Activated CD8-positive, alpha-beta memory T cell treated with anti-CD3 and anti-CD28 coated beads for 4 hours (primary cell): Measurements from ENCODE around the gene ATP2B3.

Experiments
- DNase-seq, 2 donors: peaks; one replicate each; pipeline ENCODE4 v3.0.0-alpha.2; 2020; ENCODE audit warnings: low read depth in 2 of 2

Gene ATP2B3

GRCh38 chrX:153507484-153508178, 9.8 kb upstream of the ATP2B3 start:
- peak; percentile 64 to 69 for DNase-seq

- no peak for DNase-seq
Measured at GRCh38 chrX:153509592-153509991, 7.8 kb upstream of the ATP2B3 start.

GRCh38 chrX:153510383-153510782, 7.1 kb upstream of the ATP2B3 start:
- no peak for DNase-seq

- DNase-seq, result no peak
Measured at GRCh38 chrX:153511784-153512500, 5.5 kb upstream of the ATP2B3 start.

GRCh38 chrX:153512501-153512893, 4.9 kb upstream of the ATP2B3 start:
- no peak for DNase-seq

- no peak for DNase-seq
Measured at GRCh38 chrX:153513265-153513664, 4.2 kb upstream of the ATP2B3 start.

- no peak for DNase-seq
Measured at GRCh38 chrX:153514259-153514658, 3.2 kb upstream of the ATP2B3 start.

- DNase-seq, result no peak
Measured at GRCh38 chrX:153515435-153515834, 2.0 kb upstream of the ATP2B3 start.

- no peak for DNase-seq
Measured at GRCh38 chrX:153516073-153516472, 1.4 kb upstream of the ATP2B3 start.

GRCh38 chrX:153517946-153518834, 748 bp downstream of the ATP2B3 start:
- no peak for DNase-seq

GRCh38 chrX:153519569-153520286, 2.3 kb downstream of the ATP2B3 start:
- DNase-seq, result no peak

- no peak for DNase-seq
Measured at GRCh38 chrX:153520287-153520917, 3.0 kb downstream of the ATP2B3 start.

- DNase-seq, result no peak
Measured at GRCh38 chrX:153521034-153521433, 3.6 kb downstream of the ATP2B3 start.

- no peak for DNase-seq
Measured at GRCh38 chrX:153522259-153522658, 4.8 kb downstream of the ATP2B3 start.

GRCh38 chrX:153523269-153523668, 5.8 kb downstream of the ATP2B3 start:
- DNase-seq, result no peak

- no peak for DNase-seq
Measured at GRCh38 chrX:153524234-153524633, 6.8 kb downstream of the ATP2B3 start.

GRCh38 chrX:153525451-153525850, 8.0 kb downstream of the ATP2B3 start:
- DNase-seq, result no peak

GRCh38 chrX:153526042-153526441, 8.6 kb downstream of the ATP2B3 start:
- no peak for DNase-seq

- no peak for DNase-seq
Measured at GRCh38 chrX:153526801-153527200, 9.4 kb downstream of the ATP2B3 start.

GRCh38 chrX:153527208-153527607, 9.8 kb downstream of the ATP2B3 start:
- no peak for DNase-seq

GRCh38 chrX:153530411-153531129, 13.1 kb downstream of the ATP2B3 start:
- no peak for DNase-seq
